Lower leg skin (tissue), 3 donors: Measurements from ENCODE around the gene DGCR2.

Source experiments
- CTCF ChIP-seq, 3 donors: fragments of 450-650 bp; IDR thresholded peaks; one replicate each; pipeline ENCODE4 v1.5.1; 2016; ENCODE audit warnings: antibody characterized with exemption in 3 of 3, mild to moderate bottlenecking in 3 of 3, moderate library complexity in 2 of 3
- POLR2A ChIP-seq, 2 donors: fragments of 450-650 bp; IDR thresholded peaks; one replicate each; pipeline ENCODE4 v1.6.1; 2016 to 2017; ENCODE audit warnings: antibody characterized with exemption in 2 of 2, mild to moderate bottlenecking in 1 of 2, moderate library complexity in 1 of 2

GRCh38 chr22:19040888-19041703 lies 81.1 kb downstream of the DGCR2 start:
- TF ChIP-seq CTCF (IDR thresholded peaks at IDR 0.05) (no peak), POLR2A (IDR thresholded peaks at IDR 0.05) (no peak)
